SK-N-SH (cell line): Measurements from ENCODE around the gene PFKFB3.

Experiments
- FOXJ3 ChIP-seq: sonication (generic); formaldehyde crosslinking; IDR thresholded peaks from 2 replicates; pipeline ENCODE4 v1.5.1; 2020; ENCODE audit warnings: mild to moderate bottlenecking, missing genetic modification reagents
- POLR2AphosphoS5 ChIP-seq: IDR thresholded peaks from 2 replicates; pipeline ENCODE4 v1.6.1; 2012; ENCODE audit warnings: low read depth, low read length
- SIN3A ChIP-seq: IDR thresholded peaks from 2 replicates; pipeline ENCODE4 v1.6.1; 2012; ENCODE audit warnings: low read depth, mild to moderate bottlenecking, low read length, moderate library complexity, borderline replicate concordance
- YY1 ChIP-seq: IDR thresholded peaks from 2 replicates; pipeline ENCODE4 v1.4.0; 2012; ENCODE audit warnings: low read depth, mild to moderate bottlenecking
- TF ChIP-seq, protein P1 (sequence below): fragments of 200-600 bp; sonication (generic); IDR thresholded peaks from 2 replicates; pipeline ENCODE4 v1.6.1; 2017; ENCODE audit warnings: antibody characterized with exemption, mild to moderate bottlenecking, moderate library complexity
- TF ChIP-seq, protein P2 (sequence below): IDR thresholded peaks from 2 replicates; pipeline ENCODE4 v1.4.0; 2012; ENCODE audit warnings: low read depth, borderline replicate concordance

DNA sequence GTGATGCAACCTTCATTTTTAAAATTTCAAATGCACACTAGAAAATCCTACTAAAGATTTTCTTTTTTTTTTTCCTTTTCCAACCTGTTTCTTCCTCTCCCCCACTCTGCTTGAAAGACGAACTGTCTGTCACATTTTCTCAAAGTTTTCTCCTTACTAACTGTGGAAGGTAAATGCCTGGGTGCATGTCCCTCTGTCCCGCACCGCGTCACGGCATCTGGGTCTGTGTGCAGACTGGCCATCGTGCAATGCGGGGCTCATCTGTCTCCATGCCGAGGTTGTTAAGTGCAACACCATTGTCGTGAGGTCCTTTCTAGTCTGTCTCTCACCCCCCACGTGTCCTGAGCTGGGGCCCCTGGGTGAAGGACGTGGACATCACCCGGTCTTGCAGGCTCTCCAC is 28.4 kb downstream of the PFKFB3 start:
- TF ChIP-seq, protein P1, sequence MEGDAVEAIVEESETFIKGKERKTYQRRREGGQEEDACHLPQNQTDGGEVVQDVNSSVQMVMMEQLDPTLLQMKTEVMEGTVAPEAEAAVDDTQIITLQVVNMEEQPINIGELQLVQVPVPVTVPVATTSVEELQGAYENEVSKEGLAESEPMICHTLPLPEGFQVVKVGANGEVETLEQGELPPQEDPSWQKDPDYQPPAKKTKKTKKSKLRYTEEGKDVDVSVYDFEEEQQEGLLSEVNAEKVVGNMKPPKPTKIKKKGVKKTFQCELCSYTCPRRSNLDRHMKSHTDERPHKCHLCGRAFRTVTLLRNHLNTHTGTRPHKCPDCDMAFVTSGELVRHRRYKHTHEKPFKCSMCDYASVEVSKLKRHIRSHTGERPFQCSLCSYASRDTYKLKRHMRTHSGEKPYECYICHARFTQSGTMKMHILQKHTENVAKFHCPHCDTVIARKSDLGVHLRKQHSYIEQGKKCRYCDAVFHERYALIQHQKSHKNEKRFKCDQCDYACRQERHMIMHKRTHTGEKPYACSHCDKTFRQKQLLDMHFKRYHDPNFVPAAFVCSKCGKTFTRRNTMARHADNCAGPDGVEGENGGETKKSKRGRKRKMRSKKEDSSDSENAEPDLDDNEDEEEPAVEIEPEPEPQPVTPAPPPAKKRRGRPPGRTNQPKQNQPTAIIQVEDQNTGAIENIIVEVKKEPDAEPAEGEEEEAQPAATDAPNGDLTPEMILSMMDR = no peak
- TF ChIP-seq, protein P2, sequence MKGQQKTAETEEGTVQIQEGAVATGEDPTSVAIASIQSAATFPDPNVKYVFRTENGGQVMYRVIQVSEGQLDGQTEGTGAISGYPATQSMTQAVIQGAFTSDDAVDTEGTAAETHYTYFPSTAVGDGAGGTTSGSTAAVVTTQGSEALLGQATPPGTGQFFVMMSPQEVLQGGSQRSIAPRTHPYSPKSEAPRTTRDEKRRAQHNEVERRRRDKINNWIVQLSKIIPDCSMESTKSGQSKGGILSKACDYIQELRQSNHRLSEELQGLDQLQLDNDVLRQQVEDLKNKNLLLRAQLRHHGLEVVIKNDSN = no peak
- TF ChIP-seq SIN3A (no peak), YY1 (no peak), FOXJ3 (CRISPR knock-in tag) (no peak), POLR2AphosphoS5 (no peak)
